ENCODE data around the gene PTPA.

- TF ChIP-seq EZH2 (IDR thresholded peaks at IDR 0.05; ENCODE audit: borderline replicate concordance, insufficient read depth, low read length, poor library complexity, severe bottlenecking) (no peak), MXI1 (conservative IDR thresholded peaks at IDR 0.05; ENCODE audit: poor library complexity, severe bottlenecking) (no peak), RAD21 (conservative IDR thresholded peaks at IDR 0.05) (no peak), POLR2AphosphoS5 (IDR thresholded peaks at IDR 0.05) (no peak), SMC3 (conservative IDR thresholded peaks at IDR 0.05; ENCODE audit: poor library complexity) (no peak), EP300 (conservative IDR thresholded peaks at IDR 0.05; ENCODE audit: poor library complexity, severe bottlenecking) (no peak)
- TF ChIP-seq, protein P1, sequence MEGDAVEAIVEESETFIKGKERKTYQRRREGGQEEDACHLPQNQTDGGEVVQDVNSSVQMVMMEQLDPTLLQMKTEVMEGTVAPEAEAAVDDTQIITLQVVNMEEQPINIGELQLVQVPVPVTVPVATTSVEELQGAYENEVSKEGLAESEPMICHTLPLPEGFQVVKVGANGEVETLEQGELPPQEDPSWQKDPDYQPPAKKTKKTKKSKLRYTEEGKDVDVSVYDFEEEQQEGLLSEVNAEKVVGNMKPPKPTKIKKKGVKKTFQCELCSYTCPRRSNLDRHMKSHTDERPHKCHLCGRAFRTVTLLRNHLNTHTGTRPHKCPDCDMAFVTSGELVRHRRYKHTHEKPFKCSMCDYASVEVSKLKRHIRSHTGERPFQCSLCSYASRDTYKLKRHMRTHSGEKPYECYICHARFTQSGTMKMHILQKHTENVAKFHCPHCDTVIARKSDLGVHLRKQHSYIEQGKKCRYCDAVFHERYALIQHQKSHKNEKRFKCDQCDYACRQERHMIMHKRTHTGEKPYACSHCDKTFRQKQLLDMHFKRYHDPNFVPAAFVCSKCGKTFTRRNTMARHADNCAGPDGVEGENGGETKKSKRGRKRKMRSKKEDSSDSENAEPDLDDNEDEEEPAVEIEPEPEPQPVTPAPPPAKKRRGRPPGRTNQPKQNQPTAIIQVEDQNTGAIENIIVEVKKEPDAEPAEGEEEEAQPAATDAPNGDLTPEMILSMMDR (IDR thresholded peaks at IDR 0.05; ENCODE audit: poor library complexity, severe bottlenecking): no peak
These were observed 40.3 kb downstream of the PTPA start for GRCh38 chr9:129151469-129151868.
